Endodermal cell (in vitro differentiated cells): ENCODE results near the gene RIMBP2. TPM values are rescaled to one million over a fixed set of nuclear protein-coding genes. Genes with fewer than 3 reads are reported as not detected.
A peak's percentile ranks its signal among the peaks of the same experiment; 100 is the strongest.

Source experiments
- DNase-seq: peaks from one replicate; pipeline ENCODE4 v3.0.0-alpha.2; 2017
- H3K27ac ChIP-seq: 2 replicates; pipeline ENCODE4 v1.5.1; 2013; ENCODE audit warnings: mild to moderate bottlenecking, low read depth, low read length, moderate library complexity
- H3K27me3 ChIP-seq: 2 replicates; pipeline ENCODE4 v1.6.1; 2013; ENCODE audit warnings: mild to moderate bottlenecking, low read length, moderate library complexity; ENCODE audit not compliant: insufficient read depth, control insufficient read depth, poor library complexity, severe bottlenecking
- H3K36me3 ChIP-seq: 2 replicates; pipeline ENCODE4 v1.7.0; 2013; ENCODE audit warnings: mild to moderate bottlenecking, low read length, moderate library complexity; ENCODE audit not compliant: control insufficient read depth, insufficient read depth
- H3K4me1 ChIP-seq: one replicate; pipeline ENCODE4 v1.7.0; 2013; ENCODE audit warnings: low read length; ENCODE audit not compliant: control insufficient read depth, insufficient read depth
- H3K4me3 ChIP-seq: 2 replicates; pipeline ENCODE4 v1.5.1; 2013; ENCODE audit warnings: mild to moderate bottlenecking, low read length, moderate library complexity
- H3K9ac ChIP-seq: 2 replicates; pipeline ENCODE4 v1.6.1; 2013; ENCODE audit warnings: mild to moderate bottlenecking, low read length, moderate library complexity; ENCODE audit not compliant: poor library complexity, severe bottlenecking; ENCODE audit errors: extremely low read depth
- H3K9me3 ChIP-seq: 2 replicates; pipeline ENCODE4 v1.6.1; 2013; ENCODE audit warnings: mild to moderate bottlenecking, low read length, moderate library complexity; ENCODE audit not compliant: control insufficient read depth
- H3K27ac Mint-ChIP-seq: 2 replicates; pipeline ENCODE4 v1.8.0; 2020; ENCODE audit warnings: mixed read lengths
- H3K27me3 Mint-ChIP-seq: 2 replicates; pipeline ENCODE4 v1.8.0; 2021; ENCODE audit warnings: mild to moderate bottlenecking, mixed read lengths; ENCODE audit not compliant: insufficient read depth
- H3K36me3 Mint-ChIP-seq: 2 replicates; pipeline ENCODE4 v1.8.0; 2020; ENCODE audit warnings: low read depth, mixed read lengths
- H3K4me1 Mint-ChIP-seq: 2 replicates; pipeline ENCODE4 v1.8.0; 2020; ENCODE audit warnings: mixed read lengths
- H3K4me3 Mint-ChIP-seq: 2 replicates; pipeline ENCODE4 v1.8.0; 2020; ENCODE audit warnings: mild to moderate bottlenecking, moderate library complexity, mixed read lengths
- H3K9me3 Mint-ChIP-seq: 2 replicates; pipeline ENCODE4 v1.8.0; 2020; ENCODE audit warnings: mild to moderate bottlenecking, mixed read lengths
- WGBS, 2 experiments: methylation state at CpG; one replicate each; pipeline versions ENCODE4 v1.1.5 to v1.1.7; 2013; ENCODE audit warnings: missing lambda C conversion rate in 2 of 2, mixed read lengths in 1 of 2; ENCODE audit not compliant: insufficient coverage in 1 of 2, insufficient read length in 1 of 2; 5-methylcytosine and 5-hydroxymethylcytosine counted together
- total RNA-seq, 2 donors: library from RNA; stranded (reverse); fragmentation: NEBNext Ultra II Directional in 1 of 2; extraction: Animal tissue kit (Norgen Biotek cat#: 25700) in 1 of 2; gene quantifications; 2 replicates in 1 of 2; 3 replicates in 1 of 2; pipeline ENCODE4 v1.2.1, GENCODE V29; 2021
- TF ChIP-seq, protein P1 (sequence below): fragments of 200-600 bp; sonication (generic); conservative IDR thresholded peaks from 2 replicates; pipeline ENCODE4 v1.5.0; 2021; ENCODE audit warnings: antibody characterized with exemption, mild to moderate bottlenecking

Gene RIMBP2
- total RNA-seq, 2 donors from 2014 or later, result 0.13 to 3.4 TPM

DNA sequence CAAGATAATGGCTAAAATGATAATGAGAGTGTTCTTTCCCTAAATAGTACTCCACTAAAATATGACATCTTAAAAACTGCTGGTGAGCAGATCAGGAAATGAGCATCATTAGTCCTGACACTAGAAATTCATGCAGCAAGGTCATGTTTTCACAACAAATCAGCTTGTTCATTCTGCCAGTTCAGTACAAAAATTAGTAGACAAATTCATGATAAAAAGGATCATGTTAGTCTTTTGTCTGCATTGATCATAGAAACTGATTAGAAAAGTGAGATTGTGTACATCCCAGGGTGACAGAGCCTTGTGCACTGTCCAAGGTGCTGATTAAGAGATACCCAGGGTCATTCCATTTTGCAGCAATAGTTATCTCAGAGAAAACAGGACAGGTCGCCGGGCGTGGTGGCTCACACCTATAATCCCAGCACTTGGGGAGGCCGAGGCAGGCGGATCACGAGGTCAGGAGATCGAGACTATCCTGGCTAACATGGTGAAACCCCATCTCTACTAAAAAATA lies 163.6 kb downstream of the RIMBP2 start:
- no peak overlapping the region for H3K27ac Mint-ChIP-seq
- no peak overlapping the region for H3K9ac ChIP-seq
- peak; percentile 63 for DNase-seq
- no peaks in the 10 kb centered on the region for H3K4me1 Mint-ChIP-seq
- no peaks in the 10 kb centered on the region for H3K36me3 Mint-ChIP-seq
- H3K36me3 ChIP-seq, result no peaks in the 10 kb centered on the region
- H3K4me3 Mint-ChIP-seq, result no peak overlapping the region
- no peaks in the 10 kb centered on the region for H3K4me1 ChIP-seq
- H3K4me3 ChIP-seq, result no peak overlapping the region
- TF ChIP-seq, protein P1, sequence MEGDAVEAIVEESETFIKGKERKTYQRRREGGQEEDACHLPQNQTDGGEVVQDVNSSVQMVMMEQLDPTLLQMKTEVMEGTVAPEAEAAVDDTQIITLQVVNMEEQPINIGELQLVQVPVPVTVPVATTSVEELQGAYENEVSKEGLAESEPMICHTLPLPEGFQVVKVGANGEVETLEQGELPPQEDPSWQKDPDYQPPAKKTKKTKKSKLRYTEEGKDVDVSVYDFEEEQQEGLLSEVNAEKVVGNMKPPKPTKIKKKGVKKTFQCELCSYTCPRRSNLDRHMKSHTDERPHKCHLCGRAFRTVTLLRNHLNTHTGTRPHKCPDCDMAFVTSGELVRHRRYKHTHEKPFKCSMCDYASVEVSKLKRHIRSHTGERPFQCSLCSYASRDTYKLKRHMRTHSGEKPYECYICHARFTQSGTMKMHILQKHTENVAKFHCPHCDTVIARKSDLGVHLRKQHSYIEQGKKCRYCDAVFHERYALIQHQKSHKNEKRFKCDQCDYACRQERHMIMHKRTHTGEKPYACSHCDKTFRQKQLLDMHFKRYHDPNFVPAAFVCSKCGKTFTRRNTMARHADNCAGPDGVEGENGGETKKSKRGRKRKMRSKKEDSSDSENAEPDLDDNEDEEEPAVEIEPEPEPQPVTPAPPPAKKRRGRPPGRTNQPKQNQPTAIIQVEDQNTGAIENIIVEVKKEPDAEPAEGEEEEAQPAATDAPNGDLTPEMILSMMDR, result no peak
- no peaks in the 10 kb centered on the region for H3K27me3 Mint-ChIP-seq
- WGBS, 2 experiments, result 82% methylated on average over 6 of the region's 7 CpGs; no CpG with 5 or more reads in 1 of the 2 experiments
- H3K27ac ChIP-seq, result no peak overlapping the region
- peaks cover 13% of the 10 kb centered on the region for H3K9me3 ChIP-seq
- no peaks in the 10 kb centered on the region for H3K27me3 ChIP-seq
- H3K9me3 Mint-ChIP-seq, result peaks cover 18% of the 10 kb centered on the region

DNA sequence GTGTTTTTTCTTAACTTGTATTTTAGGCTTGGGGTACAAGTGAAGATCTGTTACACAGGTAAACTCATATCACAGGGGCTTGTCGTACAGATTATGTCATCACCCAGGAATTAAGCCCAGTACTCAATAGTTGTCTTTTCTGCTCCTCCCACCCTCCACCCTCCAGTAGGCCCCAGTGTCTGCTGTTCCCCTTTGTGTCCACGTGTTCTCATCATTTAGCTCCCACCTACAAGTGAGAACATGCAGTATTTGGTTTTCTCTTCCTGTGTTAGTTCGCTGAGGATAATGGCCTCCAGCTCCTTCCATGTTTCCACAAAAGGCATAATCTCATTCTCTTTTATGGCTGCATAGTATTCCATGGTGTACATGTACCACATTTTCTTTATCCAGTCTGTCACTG lies 166.7 kb downstream of the RIMBP2 start:
- no peak overlapping the region for H3K27ac ChIP-seq
- no peaks in the 10 kb centered on the region for H3K4me1 ChIP-seq
- no peaks in the 10 kb centered on the region for H3K36me3 ChIP-seq
- Mint-ChIP-seq H3K27me3 (no peaks in the 10 kb centered on the region), H3K36me3 (no peaks in the 10 kb centered on the region), H3K27ac (no peak overlapping the region), H3K4me3 (no peak overlapping the region), H3K9me3 (peaks cover 18% of the 10 kb centered on the region), H3K4me1 (no peaks in the 10 kb centered on the region)
- TF ChIP-seq, protein P1, result no peak
- peaks cover 13% of the 10 kb centered on the region for H3K9me3 ChIP-seq
- no peaks in the 10 kb centered on the region for H3K27me3 ChIP-seq
- no peak for DNase-seq
- no peak overlapping the region for H3K9ac ChIP-seq
- no peak overlapping the region for H3K4me3 ChIP-seq
- WGBS, 2 experiments, result 68 to 82% methylated on average over 3 of the region's 3 CpGs

DNA sequence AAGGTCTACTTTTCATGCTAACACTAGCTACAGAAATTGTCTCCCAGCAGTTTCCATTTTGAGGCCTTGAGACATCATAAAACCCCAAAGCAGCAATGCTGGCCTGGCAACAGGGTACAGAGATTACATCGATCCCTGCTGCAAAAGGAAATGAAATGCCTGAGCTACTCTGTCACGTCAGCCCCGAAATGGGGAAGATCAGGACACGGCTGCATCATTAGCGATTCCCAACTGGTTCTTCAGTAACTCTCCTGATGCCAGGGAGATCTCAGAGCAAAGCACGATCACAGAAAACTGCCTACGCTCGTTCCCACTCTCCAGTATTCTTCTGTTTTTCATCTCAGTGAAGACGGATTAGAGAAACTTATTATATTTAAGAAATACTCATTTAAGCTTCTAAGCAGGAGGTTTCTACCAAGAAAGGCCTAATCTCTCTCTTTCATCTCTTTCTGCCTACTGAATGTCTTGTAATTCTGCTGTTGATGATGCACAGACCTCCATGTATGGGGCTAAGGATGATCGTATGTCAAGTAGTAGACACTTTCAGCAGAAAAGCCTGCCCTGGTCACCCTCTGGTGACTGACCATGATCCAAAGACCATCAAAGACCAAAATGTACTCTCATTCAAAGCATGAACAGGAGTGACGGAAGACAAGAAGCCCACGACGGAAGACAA lies 168.5 kb downstream of the RIMBP2 start:
- H3K36me3 Mint-ChIP-seq, result no peaks in the 10 kb centered on the region
- DNase-seq, result no peak

More for the DNA sequence above, 168.5 kb downstream of the RIMBP2 start:
- H3K4me3 Mint-ChIP-seq, result no peak overlapping the region
- 90 to 96% methylated on average over 12 to 13 of the region's 13 CpGs for WGBS, 2 experiments
- H3K27me3 ChIP-seq, result no peaks in the 10 kb centered on the region
- H3K27ac ChIP-seq, result no peak overlapping the region
- H3K36me3 ChIP-seq, result no peaks in the 10 kb centered on the region
- H3K27me3 Mint-ChIP-seq, result no peaks in the 10 kb centered on the region
- H3K4me1 ChIP-seq, result no peaks in the 10 kb centered on the region
- no peaks in the 10 kb centered on the region for H3K4me1 Mint-ChIP-seq
- H3K9ac ChIP-seq, result no peak overlapping the region
- TF ChIP-seq, protein P1, result no peak
- peaks cover 13% of the 10 kb centered on the region for H3K9me3 ChIP-seq
- no peak overlapping the region for H3K4me3 ChIP-seq
- H3K9me3 Mint-ChIP-seq, result peaks cover 18% of the 10 kb centered on the region
- no peak overlapping the region for H3K27ac Mint-ChIP-seq
